Measurements from ENCODE around the gene DUSP10.

DUSP10 gene

GRCh38 chr1:221695301-221695700 is 46.6 kb downstream of the DUSP10 start:
- TF ChIP-seq, protein P1, sequence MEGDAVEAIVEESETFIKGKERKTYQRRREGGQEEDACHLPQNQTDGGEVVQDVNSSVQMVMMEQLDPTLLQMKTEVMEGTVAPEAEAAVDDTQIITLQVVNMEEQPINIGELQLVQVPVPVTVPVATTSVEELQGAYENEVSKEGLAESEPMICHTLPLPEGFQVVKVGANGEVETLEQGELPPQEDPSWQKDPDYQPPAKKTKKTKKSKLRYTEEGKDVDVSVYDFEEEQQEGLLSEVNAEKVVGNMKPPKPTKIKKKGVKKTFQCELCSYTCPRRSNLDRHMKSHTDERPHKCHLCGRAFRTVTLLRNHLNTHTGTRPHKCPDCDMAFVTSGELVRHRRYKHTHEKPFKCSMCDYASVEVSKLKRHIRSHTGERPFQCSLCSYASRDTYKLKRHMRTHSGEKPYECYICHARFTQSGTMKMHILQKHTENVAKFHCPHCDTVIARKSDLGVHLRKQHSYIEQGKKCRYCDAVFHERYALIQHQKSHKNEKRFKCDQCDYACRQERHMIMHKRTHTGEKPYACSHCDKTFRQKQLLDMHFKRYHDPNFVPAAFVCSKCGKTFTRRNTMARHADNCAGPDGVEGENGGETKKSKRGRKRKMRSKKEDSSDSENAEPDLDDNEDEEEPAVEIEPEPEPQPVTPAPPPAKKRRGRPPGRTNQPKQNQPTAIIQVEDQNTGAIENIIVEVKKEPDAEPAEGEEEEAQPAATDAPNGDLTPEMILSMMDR (conservative IDR thresholded peaks at IDR 0.05; ENCODE audit: control insufficient read depth, insufficient read depth, low read depth, low read length), result no peak
- no peak for DNase-seq (ENCODE audit: low read depth)
- H3K4me3 ChIP-seq (ENCODE audit: control insufficient read depth, low read depth, low read length), result no peak overlapping the region

DNA sequence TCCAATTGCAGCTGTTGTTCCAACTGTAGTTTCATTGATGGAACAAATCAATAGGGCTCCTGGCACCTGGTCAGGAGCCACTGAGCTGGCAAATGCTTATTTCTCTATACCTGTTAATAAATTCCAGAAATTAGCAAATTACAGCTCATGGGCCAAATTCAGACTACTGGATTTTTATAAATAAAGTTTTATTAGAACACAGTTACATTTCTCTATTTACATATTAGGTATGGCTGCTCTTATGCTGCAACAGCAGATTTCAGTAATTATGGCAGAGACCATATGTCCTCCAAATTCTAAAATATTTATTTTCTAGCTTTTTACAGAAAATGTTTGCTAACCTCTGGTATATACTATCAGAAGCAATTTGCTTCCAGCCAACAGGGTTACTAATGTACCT is 47.8 kb downstream of the DUSP10 start:
- H3K4me3 ChIP-seq (ENCODE audit: control insufficient read depth, low read depth, low read length), result no peak overlapping the region
- no peak for DNase-seq (ENCODE audit: low read depth)
- TF ChIP-seq, protein P1 (conservative IDR thresholded peaks at IDR 0.05; ENCODE audit: control insufficient read depth, insufficient read depth, low read depth, low read length), result no peak

GRCh38 chr1:221693087-221693486 is 48.8 kb downstream of the DUSP10 start:
- no peak overlapping the region for H3K4me3 ChIP-seq (ENCODE audit: control insufficient read depth, low read depth, low read length)
- TF ChIP-seq, protein P1 (conservative IDR thresholded peaks at IDR 0.05; ENCODE audit: control insufficient read depth, insufficient read depth, low read depth, low read length), result peak; percentile 8
- DNase-seq (ENCODE audit: low read depth), result no peak

DNA sequence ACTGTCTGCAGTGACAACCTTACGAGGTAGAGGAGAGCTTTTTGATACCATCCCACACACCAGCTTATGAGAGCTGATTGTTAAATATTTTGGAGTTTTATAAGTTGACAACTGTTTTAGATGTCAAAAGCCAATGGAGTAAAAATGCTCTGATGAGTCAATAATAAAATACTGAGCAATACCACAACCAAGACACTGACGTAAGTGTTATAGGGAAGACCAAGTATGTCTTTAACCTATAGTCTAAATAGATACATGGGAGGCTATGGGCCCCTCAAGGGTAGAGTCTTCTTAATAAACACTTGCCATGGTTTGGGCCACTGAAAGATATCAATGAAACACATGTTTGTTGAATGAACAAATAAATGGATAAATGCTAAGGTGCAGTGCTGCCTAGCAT is 49.2 kb downstream of the DUSP10 start:
- TF ChIP-seq, protein P1 (conservative IDR thresholded peaks at IDR 0.05; ENCODE audit: control insufficient read depth, insufficient read depth, low read depth, low read length), result no peak
- DNase-seq (ENCODE audit: low read depth), result no peak
- H3K4me3 ChIP-seq (ENCODE audit: control insufficient read depth, low read depth, low read length), result no peak overlapping the region

GRCh38 chr1:221691261-221691660 is 50.6 kb downstream of the DUSP10 start:
- no peak overlapping the region for H3K4me3 ChIP-seq (ENCODE audit: control insufficient read depth, low read depth, low read length)
- TF ChIP-seq, protein P1 (conservative IDR thresholded peaks at IDR 0.05; ENCODE audit: control insufficient read depth, insufficient read depth, low read depth, low read length), result no peak
- DNase-seq (ENCODE audit: low read depth), result no peak

DNA sequence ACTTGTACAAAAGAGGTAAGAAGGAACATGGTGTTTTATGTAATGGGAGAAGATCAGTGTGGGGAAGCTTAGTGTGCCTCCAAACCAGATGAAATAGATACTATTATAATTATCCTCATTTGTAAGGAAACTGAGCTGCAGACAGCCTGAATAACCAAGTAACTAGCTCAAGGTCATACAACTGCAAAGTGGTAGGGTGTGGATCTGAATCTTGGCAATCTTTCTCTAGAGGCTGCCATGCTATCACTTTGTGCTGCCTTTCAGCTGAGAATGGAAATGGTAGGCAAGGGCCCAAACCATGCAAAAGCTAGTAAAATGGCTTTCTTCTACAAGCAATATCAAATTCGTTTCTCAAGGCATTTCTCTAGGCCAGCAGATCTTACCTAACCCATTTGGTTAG is 51.0 kb downstream of the DUSP10 start:
- DNase-seq (ENCODE audit: low read depth), result no peak
- TF ChIP-seq, protein P1 (conservative IDR thresholded peaks at IDR 0.05; ENCODE audit: control insufficient read depth, insufficient read depth, low read depth, low read length), result no peak

DNA sequence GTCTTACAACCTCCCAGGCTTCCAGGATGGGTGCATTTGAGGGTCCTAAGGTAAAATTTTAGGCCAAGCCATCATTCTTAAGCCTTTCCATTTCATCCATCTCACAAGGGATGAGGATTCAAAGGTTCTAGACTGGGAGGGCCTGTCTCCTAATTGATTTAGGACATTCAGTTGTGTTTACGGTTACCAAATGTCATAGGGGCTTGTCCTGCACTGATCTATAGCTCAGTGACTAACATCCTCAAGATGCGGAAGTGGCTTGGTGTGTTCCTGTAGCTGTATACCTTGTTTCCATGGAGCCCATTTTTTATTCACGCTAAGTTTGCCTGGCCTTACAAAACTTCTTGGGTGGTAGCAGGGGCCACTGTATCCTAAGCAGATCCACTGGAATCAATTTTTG is 52.8 kb downstream of the DUSP10 start:
- TF ChIP-seq, protein P1 (conservative IDR thresholded peaks at IDR 0.05; ENCODE audit: control insufficient read depth, insufficient read depth, low read depth, low read length), result no peak
- no peak overlapping the region for H3K4me3 ChIP-seq (ENCODE audit: control insufficient read depth, low read depth, low read length)
- no peak for DNase-seq (ENCODE audit: low read depth)

More for the DNA sequence above, 51.0 kb downstream of the DUSP10 start:
- no peak overlapping the region for H3K4me3 ChIP-seq (ENCODE audit: control insufficient read depth, low read depth, low read length)

Measured in fibroblast of mammary gland (primary cell).